Activated naive CD4-positive, alpha-beta T cell treated with anti-CD3 and anti-CD28 coated beads, Interleukin-2, amount 10 ng/mL, durations not matched to agents 7 days and 5 days (primary cell): Measurements from ENCODE around the gene CMKLR1.

Experiments
- CTCF ChIA-PET: fragments of 350-600 bp; sonication (Branson Sonifier 250); formaldehyde crosslinking; loops from one replicate; lab custom pipeline; 2021; ENCODE audit warnings: antibody characterized with exemption; lab: Charles Lee
- DNase-seq: peaks from one replicate; pipeline ENCODE4 v3.0.0-alpha.2; 2020
- H3K27ac Mint-ChIP-seq: one replicate; pipeline ENCODE4 v1.8.0; 2021; ENCODE audit warnings: mild to moderate bottlenecking, moderate library complexity, mixed read lengths
- H3K27me3 Mint-ChIP-seq: one replicate; pipeline ENCODE4 v1.8.0; 2021; ENCODE audit warnings: mild to moderate bottlenecking, mixed read lengths
- H3K36me3 Mint-ChIP-seq: one replicate; pipeline ENCODE4 v1.8.0; 2021; ENCODE audit warnings: mixed read lengths
- H3K4me1 Mint-ChIP-seq: one replicate; pipeline ENCODE4 v1.8.0; 2021; ENCODE audit warnings: mixed read lengths
- H3K4me3 Mint-ChIP-seq: one replicate; pipeline ENCODE4 v1.8.0; 2021; ENCODE audit warnings: mild to moderate bottlenecking, moderate library complexity, mixed read lengths
- H3K9me3 Mint-ChIP-seq: one replicate; pipeline ENCODE4 v1.8.0; 2021; ENCODE audit warnings: mixed read lengths

Gene CMKLR1, protein sequence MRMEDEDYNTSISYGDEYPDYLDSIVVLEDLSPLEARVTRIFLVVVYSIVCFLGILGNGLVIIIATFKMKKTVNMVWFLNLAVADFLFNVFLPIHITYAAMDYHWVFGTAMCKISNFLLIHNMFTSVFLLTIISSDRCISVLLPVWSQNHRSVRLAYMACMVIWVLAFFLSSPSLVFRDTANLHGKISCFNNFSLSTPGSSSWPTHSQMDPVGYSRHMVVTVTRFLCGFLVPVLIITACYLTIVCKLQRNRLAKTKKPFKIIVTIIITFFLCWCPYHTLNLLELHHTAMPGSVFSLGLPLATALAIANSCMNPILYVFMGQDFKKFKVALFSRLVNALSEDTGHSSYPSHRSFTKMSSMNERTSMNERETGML

DNA sequence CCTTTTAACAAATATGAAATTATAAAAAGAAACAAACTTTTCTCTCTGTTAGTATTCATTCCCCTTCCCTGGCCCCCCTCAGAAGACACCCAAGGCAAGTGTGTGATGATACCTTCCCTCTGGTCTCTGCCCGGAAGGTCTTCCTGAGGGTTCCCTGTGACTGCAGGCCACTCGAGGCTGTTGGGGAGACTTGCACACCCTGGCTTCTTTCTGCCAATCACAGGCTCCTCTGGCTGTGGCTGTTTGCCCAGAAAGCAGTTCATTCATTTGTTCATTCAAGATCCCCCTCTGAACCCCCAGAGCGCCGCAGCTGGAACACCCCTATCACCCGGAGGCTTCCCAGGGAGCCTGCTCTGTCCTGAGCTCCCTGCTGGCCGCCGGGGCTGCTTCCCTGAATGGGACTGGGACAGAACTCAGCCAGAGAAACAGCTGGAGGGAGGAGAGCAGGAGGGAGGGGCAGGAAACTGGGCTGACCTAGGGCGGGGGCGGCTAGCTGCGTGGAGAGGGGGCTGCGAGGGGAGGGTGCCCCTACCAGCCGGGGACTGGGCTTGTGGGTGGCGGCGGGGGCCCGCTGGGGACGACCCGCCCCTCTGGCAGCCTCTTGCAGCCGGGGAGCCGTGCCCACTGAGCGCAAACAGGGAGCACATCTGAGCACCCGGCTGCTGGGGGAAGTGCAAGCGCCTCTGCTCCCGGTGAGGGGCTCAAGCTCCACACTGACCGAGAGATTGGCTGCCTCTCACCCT lies at the start of gene CMKLR1:
TSS of gene CMKLR1 (minus strand) at position 397 of the 743 bp plus-strand sequence. CDS start 45,720 bp downstream, outside the sequence.
- CTCF ChIA-PET, result interaction anchor here (0.6 kb wide), 1 partner anchor 135 kb away, joined by 3 read pairs; no protein-coding TSS in a partner anchor
- no peak within 1 kb of the TSS for H3K27ac Mint-ChIP-seq
- no peaks in the 10 kb centered on the region for H3K9me3 Mint-ChIP-seq
- H3K4me1 Mint-ChIP-seq, result no peaks in the 10 kb centered on the region
- no peaks in the 10 kb centered on the region for H3K36me3 Mint-ChIP-seq
- no peak within 1 kb of the TSS for H3K4me3 Mint-ChIP-seq
- peaks cover 36% of the 10 kb centered on the region for H3K27me3 Mint-ChIP-seq
- no peak for DNase-seq

DNA sequence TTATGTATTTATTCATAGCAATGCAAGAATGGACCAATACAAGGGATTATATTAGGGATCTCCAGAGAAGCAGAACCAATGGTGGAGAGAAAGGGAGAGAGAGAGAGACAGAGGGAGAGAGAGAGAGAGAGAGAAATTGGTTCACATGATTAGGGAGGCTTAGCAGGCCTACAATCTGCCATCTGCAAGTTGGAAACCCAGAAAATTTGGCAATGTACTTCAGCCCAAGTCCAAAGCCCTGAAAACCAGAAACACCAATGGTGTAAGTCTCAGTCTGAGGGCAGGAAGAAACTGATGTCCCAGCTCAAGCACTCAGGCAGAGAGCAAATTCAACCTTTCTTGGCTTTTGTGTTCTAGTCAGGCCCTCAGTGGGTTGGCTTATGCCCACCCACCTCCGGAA lies 48.7 kb upstream of the CMKLR1 start:
- no peaks in the 10 kb centered on the region for H3K4me1 Mint-ChIP-seq
- H3K27ac Mint-ChIP-seq, result no peak overlapping the region
- no peaks in the 10 kb centered on the region for H3K9me3 Mint-ChIP-seq
- no peaks in the 10 kb centered on the region for H3K36me3 Mint-ChIP-seq
- H3K27me3 Mint-ChIP-seq, result peaks cover 3% of the 10 kb centered on the region
- CTCF ChIA-PET, result no interaction called here
- no peak for DNase-seq
- H3K4me3 Mint-ChIP-seq, result no peak overlapping the region

DNA sequence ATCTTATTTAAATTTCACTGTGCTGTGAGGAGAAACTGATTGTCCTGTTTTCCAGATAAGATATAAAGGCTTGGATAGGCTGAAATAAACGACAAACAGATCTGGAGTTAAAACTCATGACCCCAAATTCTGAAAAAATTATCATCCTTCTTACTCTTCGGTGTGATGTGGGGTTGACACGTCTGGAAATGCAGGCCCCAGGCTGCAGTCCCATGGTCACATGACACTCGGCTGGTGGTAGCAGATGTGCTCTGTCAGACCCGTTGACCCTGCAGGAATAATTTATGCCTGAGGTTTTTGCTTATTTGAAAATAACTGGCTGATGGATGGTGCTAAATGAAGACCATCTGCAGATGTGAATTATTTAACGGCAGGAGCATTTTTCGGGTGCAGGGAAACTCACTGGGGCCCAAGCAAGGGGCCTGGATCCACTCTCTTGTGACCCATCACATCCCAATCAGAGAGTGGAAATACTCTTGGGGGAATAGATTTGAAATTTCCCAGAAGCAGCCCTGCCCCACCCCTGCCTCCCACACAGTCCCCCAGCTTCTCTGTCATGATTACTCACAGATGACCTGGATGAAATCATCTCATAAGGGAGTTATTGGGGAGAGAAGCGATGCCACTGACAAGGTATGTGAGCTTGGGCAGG lies 47.7 kb upstream of the CMKLR1 start:
- H3K27ac Mint-ChIP-seq, result no peak overlapping the region
- H3K36me3 Mint-ChIP-seq, result no peaks in the 10 kb centered on the region
- H3K4me3 Mint-ChIP-seq, result no peak overlapping the region
- H3K4me1 Mint-ChIP-seq, result no peaks in the 10 kb centered on the region
- CTCF ChIA-PET, result no interaction called here
- H3K9me3 Mint-ChIP-seq, result no peaks in the 10 kb centered on the region
- no peak for DNase-seq
- peaks cover 3% of the 10 kb centered on the region for H3K27me3 Mint-ChIP-seq

DNA sequence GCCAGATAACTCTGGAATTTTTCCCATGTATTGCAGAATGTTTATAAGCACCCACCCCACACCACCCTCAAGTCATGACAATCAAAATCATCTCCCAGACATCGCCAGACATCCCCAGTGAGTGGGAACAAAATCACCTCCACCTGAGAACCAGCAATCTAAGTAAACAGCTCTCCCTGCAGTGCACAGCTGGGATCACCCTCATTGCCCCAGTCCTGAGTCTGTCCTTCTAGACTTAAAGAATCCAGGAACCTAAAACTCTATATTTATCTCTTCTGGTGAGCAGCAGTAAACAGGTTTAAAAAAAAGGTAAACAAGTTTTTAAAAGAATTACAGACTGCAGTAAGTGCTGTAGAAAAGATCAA lies 43.3 kb upstream of the CMKLR1 start:
- Mint-ChIP-seq H3K27ac (no peak overlapping the region), H3K9me3 (no peaks in the 10 kb centered on the region), H3K4me3 (no peak overlapping the region), H3K4me1 (no peaks in the 10 kb centered on the region), H3K27me3 (peaks cover 7% of the 10 kb centered on the region), H3K36me3 (no peaks in the 10 kb centered on the region)
- CTCF ChIA-PET, result no interaction called here
- DNase-seq, result no peak

DNA sequence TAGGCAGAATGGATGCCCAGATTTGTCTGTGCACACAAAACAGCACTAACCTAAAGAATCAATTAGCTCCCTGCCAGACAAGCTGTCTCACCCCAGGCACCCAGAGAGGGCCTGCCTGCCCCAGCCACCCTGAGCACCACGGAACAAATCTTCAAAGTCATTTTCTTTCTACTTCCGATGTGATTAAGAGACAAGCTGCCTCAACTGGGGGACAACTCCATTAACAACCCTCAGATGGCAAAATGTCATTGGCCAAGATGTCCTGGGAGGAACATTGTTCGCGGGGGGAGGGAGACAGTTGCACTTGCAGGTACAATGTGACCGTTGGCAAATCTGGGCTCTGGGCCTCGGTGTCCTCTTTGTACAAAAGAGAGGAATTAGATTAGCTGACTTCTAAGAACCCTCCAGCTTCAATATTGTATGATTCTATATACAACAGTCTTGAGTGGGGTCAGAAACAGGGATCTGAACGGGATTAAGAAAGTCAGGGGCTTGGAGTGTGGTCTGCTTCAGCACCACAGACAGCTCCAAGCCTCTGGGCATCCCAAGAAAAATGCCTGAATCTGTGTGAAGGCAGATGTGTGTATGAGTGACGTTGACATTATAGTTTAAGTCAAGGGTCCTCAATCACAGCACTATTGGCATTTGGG lies 42.8 kb upstream of the CMKLR1 start:
- Mint-ChIP-seq H3K4me3 (no peak overlapping the region), H3K27me3 (peaks cover 7% of the 10 kb centered on the region), H3K4me1 (no peaks in the 10 kb centered on the region), H3K36me3 (no peaks in the 10 kb centered on the region), H3K27ac (no peak overlapping the region), H3K9me3 (no peaks in the 10 kb centered on the region)
- CTCF ChIA-PET, result no interaction called here
- no peak for DNase-seq

DNA sequence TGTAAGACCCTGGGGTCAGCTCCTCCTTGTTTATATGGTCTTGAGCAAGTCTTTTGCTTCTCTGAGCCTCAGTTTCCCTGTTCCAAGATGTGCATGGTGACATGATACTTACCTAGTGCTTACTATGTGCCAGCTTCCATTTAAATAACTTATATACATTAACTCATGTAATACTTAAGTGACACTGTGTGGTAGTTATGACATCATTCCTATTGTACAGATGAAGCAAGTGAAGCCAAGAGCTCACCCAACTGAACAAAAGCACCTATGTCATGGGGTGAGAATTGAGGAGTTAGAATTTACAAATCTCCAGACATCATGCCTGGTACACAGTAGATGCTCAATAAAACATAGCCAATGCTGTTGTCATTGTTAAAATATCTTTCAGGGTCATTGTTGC lies 41.3 kb upstream of the CMKLR1 start:
- Mint-ChIP-seq H3K36me3 (no peaks in the 10 kb centered on the region), H3K4me1 (no peaks in the 10 kb centered on the region), H3K27me3 (peaks cover 7% of the 10 kb centered on the region), H3K4me3 (no peak overlapping the region), H3K27ac (no peak overlapping the region), H3K9me3 (no peaks in the 10 kb centered on the region)
- no peak for DNase-seq
- CTCF ChIA-PET, result no interaction called here

DNA sequence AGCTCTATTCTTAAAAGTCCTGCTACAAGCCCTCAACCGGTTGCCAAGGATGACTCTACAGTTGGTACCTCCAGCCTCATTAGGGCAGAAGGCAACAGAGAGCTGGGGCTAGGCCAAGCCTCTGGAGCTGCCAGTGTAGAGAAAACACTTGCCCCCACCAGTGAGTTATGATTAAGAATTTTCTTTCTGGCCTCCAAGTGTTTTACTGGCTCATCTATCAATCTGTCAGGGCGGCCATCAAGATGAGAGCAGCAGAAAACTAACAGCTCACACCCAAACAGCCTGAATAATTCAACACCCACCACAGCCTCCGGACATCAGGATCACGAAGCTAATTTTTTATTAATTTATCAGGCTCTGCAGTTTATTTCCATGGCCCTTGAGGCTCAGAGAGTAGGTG lies 40.7 kb upstream of the CMKLR1 start:
- Mint-ChIP-seq H3K4me3 (no peak overlapping the region), H3K4me1 (no peaks in the 10 kb centered on the region), H3K27me3 (peaks cover 7% of the 10 kb centered on the region), H3K9me3 (no peaks in the 10 kb centered on the region), H3K36me3 (no peaks in the 10 kb centered on the region), H3K27ac (no peak overlapping the region)
- no peak for DNase-seq
- CTCF ChIA-PET, result no interaction called here

DNA sequence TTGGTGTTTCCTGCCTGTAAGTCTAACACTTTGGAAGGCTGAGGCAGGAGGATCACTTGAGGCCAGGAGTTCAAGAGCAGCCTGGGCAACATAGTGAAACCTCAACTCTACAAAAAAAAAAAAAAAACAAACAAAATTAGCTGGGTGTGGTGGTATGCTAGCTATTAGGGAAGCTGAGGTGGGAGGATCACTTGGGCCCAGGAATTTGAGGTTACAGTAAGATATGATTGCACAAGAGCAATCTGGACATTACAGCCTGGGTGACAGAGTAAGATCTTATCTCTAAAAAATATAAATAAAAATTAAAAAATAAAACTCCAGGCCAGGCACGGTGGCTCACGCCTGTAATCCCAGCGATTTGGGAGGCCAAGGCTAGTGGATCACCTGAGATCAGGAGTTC lies 39.8 kb upstream of the CMKLR1 start:
- Mint-ChIP-seq H3K4me1 (no peaks in the 10 kb centered on the region), H3K27ac (no peak overlapping the region), H3K36me3 (no peaks in the 10 kb centered on the region), H3K9me3 (peaks cover 2% of the 10 kb centered on the region), H3K4me3 (no peak overlapping the region), H3K27me3 (peaks cover 7% of the 10 kb centered on the region)
- CTCF ChIA-PET, result no interaction called here
- DNase-seq, result no peak

DNA sequence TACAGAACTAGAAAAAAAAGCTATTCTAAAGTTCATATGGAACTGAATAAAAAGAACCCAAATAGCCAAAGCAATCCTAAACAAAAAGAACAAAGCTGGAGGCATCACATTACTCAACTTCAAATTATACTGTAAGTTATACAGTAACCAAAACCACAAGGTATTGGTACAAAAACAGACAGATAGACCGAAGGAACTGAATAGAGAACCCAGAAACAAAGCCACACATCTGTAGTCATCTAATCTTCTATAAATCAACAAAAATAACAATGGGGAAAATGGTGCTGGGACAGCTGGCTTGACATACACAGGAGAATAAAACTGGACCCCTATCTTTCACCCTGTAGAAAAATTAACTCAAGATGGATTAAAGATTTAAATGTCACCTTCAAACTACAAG lies 38.1 kb upstream of the CMKLR1 start:
- H3K36me3 Mint-ChIP-seq, result no peaks in the 10 kb centered on the region
- peaks cover 14% of the 10 kb centered on the region for H3K9me3 Mint-ChIP-seq
- no peaks in the 10 kb centered on the region for H3K4me1 Mint-ChIP-seq
- H3K27me3 Mint-ChIP-seq, result peaks cover 4% of the 10 kb centered on the region
- CTCF ChIA-PET, result no interaction called here
- no peak overlapping the region for H3K4me3 Mint-ChIP-seq
- H3K27ac Mint-ChIP-seq, result no peak overlapping the region
- DNase-seq, result no peak

DNA sequence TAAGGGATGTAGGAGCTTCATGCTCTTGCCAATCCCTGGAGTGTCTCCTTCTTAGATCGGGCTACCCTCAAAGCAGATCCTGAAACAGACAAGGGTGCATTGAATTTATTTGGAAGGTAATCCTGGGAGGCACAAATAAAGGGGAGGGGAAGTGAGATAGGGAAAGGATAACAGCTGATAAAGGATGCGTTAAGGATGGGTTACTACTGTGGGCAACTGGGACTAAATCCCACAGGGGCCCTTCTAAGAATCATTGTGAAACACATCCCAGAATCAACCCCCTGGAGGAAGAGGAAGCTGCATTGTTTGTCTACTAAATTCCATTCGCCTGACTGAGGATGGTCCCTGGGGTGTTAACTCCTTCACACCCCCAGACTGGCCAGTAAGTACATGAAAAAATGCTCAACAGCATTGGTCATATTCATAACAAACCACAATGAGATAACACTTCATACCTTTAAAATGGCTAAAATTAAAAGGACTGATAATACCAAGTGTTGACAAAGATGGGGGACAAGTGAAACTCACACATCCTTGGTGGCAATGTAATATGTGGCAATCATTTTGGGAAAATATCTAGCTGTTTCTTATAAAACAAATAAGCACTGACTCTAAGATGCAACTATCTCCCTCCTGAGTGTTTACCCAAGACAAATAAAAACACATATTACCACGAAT lies 37.0 kb upstream of the CMKLR1 start:
- Mint-ChIP-seq H3K4me1 (no peaks in the 10 kb centered on the region), H3K36me3 (no peaks in the 10 kb centered on the region), H3K27me3 (peaks cover 4% of the 10 kb centered on the region), H3K27ac (no peak overlapping the region), H3K9me3 (peaks cover 14% of the 10 kb centered on the region), H3K4me3 (no peak overlapping the region)
- CTCF ChIA-PET, result no interaction called here
- no peak for DNase-seq

DNA sequence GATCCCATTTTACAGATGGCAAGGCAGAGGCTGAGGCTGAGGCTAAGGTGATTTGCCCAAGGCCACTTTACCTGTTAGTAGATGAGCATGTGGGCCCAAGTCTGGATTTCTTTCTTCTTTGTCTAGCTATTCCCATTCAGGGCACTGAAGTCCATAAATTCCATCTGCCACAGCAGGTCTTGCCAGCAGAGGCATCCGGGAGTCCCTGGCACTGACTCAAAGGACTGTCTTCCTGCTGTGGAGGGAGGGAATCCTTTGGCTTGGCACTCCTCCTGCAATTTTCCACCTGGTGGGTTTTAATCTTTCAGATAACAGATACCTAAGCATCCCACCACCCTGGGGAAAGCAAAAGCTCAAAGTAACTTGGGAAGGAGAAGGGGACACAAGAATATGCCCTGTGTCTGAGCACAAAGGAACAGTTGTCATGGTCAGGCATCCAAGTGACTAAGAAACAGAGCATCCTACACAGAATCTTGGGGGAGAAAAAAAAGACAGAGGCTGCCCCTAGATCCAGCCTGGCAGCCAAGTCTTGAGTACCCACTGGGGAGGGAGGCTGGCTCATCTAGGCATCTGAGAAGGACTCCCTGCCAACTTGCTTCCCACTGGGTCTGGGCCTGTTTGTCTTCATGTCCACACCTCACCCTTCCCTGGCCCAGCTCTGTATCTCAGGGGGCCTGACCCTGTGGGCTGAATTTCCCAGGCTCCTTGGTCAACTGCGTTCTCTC lies 35.6 kb upstream of the CMKLR1 start:
- no peaks in the 10 kb centered on the region for H3K4me1 Mint-ChIP-seq
- H3K4me3 Mint-ChIP-seq, result no peak overlapping the region
- DNase-seq, result no peak
- no peaks in the 10 kb centered on the region for H3K36me3 Mint-ChIP-seq
- H3K27me3 Mint-ChIP-seq, result peaks cover 4% of the 10 kb centered on the region
- H3K9me3 Mint-ChIP-seq, result peaks cover 14% of the 10 kb centered on the region
- CTCF ChIA-PET, result no interaction called here
- no peak overlapping the region for H3K27ac Mint-ChIP-seq

DNA sequence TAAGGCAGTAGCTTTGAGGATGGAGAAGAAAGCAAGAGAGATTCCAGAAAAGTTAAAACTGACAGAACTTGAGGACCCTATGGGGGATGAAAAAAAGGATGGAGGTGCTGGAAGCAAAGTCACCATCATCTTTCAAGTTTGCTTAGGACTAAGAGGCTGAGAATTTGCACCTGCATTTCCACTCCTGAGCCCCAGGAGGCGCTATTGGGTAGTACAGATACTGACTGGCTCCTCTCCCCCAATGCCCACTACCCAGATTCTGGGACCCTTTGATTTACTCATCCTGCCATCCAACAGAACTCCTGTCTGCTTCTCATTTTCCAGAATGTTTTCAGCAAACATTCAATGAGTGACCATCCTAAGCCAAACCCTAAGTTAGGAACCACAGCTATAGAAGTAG lies 34.0 kb upstream of the CMKLR1 start:
- Mint-ChIP-seq H3K36me3 (no peaks in the 10 kb centered on the region), H3K27me3 (peaks cover 7% of the 10 kb centered on the region), H3K4me3 (no peak overlapping the region), H3K27ac (no peak overlapping the region), H3K4me1 (no peaks in the 10 kb centered on the region), H3K9me3 (peaks cover 14% of the 10 kb centered on the region)
- CTCF ChIA-PET, result no interaction called here
- DNase-seq, result no peak

DNA sequence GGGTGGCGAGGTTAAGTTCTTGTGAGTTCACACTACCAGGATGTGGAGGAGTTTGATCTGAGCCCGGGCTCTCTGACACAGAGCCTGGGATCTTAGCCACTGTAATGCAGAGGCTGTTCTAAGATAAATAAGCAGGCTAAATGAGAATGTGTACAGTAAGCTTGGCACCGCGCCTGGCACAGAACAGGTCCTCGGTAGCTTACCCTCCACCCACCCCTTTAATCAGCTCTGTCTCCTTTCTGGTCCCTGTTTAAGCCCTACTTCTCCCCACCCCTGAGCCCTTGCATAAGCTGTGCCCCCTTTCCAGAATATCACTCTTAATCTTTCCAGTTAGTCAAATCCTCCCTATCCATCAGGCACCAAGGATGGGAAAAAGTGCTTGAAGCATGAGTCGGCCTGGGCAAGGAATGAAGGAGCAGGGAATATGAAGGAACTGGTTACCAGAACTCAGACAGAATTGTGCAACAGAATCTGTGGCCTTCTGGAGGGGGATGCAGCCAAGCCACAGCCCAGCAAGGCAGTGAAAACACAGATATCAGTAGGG lies 32.8 kb upstream of the CMKLR1 start:
- CTCF ChIA-PET, result no interaction called here
- Mint-ChIP-seq H3K27me3 (peaks cover 3% of the 10 kb centered on the region), H3K36me3 (no peaks in the 10 kb centered on the region), H3K4me3 (no peak overlapping the region), H3K4me1 (no peaks in the 10 kb centered on the region), H3K9me3 (peaks cover 14% of the 10 kb centered on the region), H3K27ac (no peak overlapping the region)
- DNase-seq, result no peak
